Liver (tissue), 9 donors: ENCODE data around the gene EML6. TPM values are rescaled to one million over a fixed set of nuclear protein-coding genes. Genes with fewer than 3 reads are reported as not detected.
A peak's percentile ranks its signal among the peaks of the same experiment; 100 is the strongest.

Experiments used
- DNase-seq: peaks from one replicate; pipeline ENCODE4 v3.0.0-alpha.2; 2017; ENCODE audit warnings: low spot score
- H3K27ac ChIP-seq, 2 donors: one replicate each; pipeline ENCODE4 v1.7.0; 2013; ENCODE audit warnings: inconsistent platforms in 2 of 2, low read length in 2 of 2, control low read depth in 1 of 2, low read depth in 1 of 2, mild to moderate bottlenecking in 1 of 2
- H3K27me3 ChIP-seq, 4 donors: one replicate each; pipeline versions ENCODE4 v1.6.1 to v1.7.0; 2013; ENCODE audit warnings: low read length in 3 of 4, inconsistent platforms in 1 of 4, mild to moderate bottlenecking in 1 of 4, moderate library complexity in 1 of 4; ENCODE audit not compliant: control insufficient read depth in 4 of 4, insufficient read depth in 4 of 4
- H3K36me3 ChIP-seq, 4 donors: one replicate each; pipeline versions ENCODE4 v1.6.1 to v1.7.0; 2013; ENCODE audit warnings: low read length in 3 of 4, mild to moderate bottlenecking in 3 of 4, low read depth in 1 of 4, moderate library complexity in 1 of 4; ENCODE audit not compliant: control insufficient read depth in 4 of 4, insufficient read depth in 3 of 4
- H3K4me1 ChIP-seq, 4 donors: one replicate each; pipeline versions ENCODE4 v1.6.1 to v1.7.0; 2013; ENCODE audit warnings: low read length in 3 of 4, mild to moderate bottlenecking in 3 of 4, moderate library complexity in 1 of 4; ENCODE audit not compliant: control insufficient read depth in 4 of 4, insufficient read depth in 4 of 4
- H3K4me3 ChIP-seq, 3 donors: one replicate each; pipeline versions ENCODE4 v1.6.1 to v1.7.0; 2013; ENCODE audit warnings: low read length in 3 of 3, control low read depth in 1 of 3, low read depth in 1 of 3, mild to moderate bottlenecking in 1 of 3
- H3K9ac ChIP-seq, 2 donors: one replicate each; pipeline ENCODE4 v1.7.0; 2013; ENCODE audit warnings: low read length in 2 of 2, mild to moderate bottlenecking in 2 of 2, moderate library complexity in 2 of 2, control low read depth in 1 of 2, low read depth in 1 of 2
- H3K9me3 ChIP-seq, 4 donors: one replicate each; pipeline versions ENCODE4 v1.6.1 to v1.7.0; 2013; ENCODE audit warnings: low read length in 3 of 4; ENCODE audit not compliant: control insufficient read depth in 4 of 4
- EGR1 ChIP-seq, 2 donors: IDR thresholded peaks; 2 replicates each; pipeline ENCODE4 v1.6.1; 2016 to 2018; ENCODE audit warnings: antibody characterized with exemption in 2 of 2, low read depth in 2 of 2
- FOXA1 ChIP-seq: IDR thresholded peaks from 2 replicates; pipeline ENCODE4 v1.6.1; 2016; ENCODE audit warnings: antibody characterized with exemption
- FOXA2 ChIP-seq: IDR thresholded peaks from 2 replicates; pipeline ENCODE4 v1.6.1; 2016; ENCODE audit warnings: antibody characterized with exemption
- GABPA ChIP-seq, 2 donors: IDR thresholded peaks in 1 of 2; conservative IDR thresholded peaks in 1 of 2; 2 replicates each; pipeline ENCODE4 v1.6.1; 2016; ENCODE audit warnings: antibody characterized with exemption in 2 of 2, mild to moderate bottlenecking in 1 of 2, moderate library complexity in 1 of 2
- HNF4A ChIP-seq, 2 donors: conservative IDR thresholded peaks; 2 replicates each; pipeline ENCODE4 v1.6.1; 2016; ENCODE audit warnings: antibody characterized with exemption in 2 of 2, mild to moderate bottlenecking in 2 of 2
- HNF4G ChIP-seq: IDR thresholded peaks from 2 replicates; pipeline ENCODE4 v1.6.1; 2016; ENCODE audit warnings: antibody characterized with exemption
- JUND ChIP-seq, 2 donors: IDR thresholded peaks; 2 replicates each; pipeline ENCODE4 v1.6.1; 2016; ENCODE audit warnings: antibody characterized with exemption in 2 of 2
- NR2F2 ChIP-seq: IDR thresholded peaks from 2 replicates; pipeline ENCODE4 v1.6.1; 2016; ENCODE audit warnings: antibody characterized with exemption
- RAD21 ChIP-seq, 2 donors: IDR thresholded peaks; 2 replicates each; pipeline ENCODE4 v1.6.1; 2016; ENCODE audit warnings: antibody characterized with exemption in 2 of 2, mild to moderate bottlenecking in 2 of 2
- RXRA ChIP-seq, 2 donors: IDR thresholded peaks; 2 replicates each; pipeline ENCODE4 v1.6.1; 2017 to 2018; ENCODE audit warnings: antibody characterized with exemption in 2 of 2, mild to moderate bottlenecking in 1 of 2
- SP1 ChIP-seq: IDR thresholded peaks from 2 replicates; pipeline ENCODE4 v1.6.1; 2018; ENCODE audit warnings: antibody characterized with exemption, mild to moderate bottlenecking
- TAF1 ChIP-seq: conservative IDR thresholded peaks from 2 replicates; pipeline ENCODE4 v1.6.1; 2016; ENCODE audit warnings: antibody characterized with exemption, mild to moderate bottlenecking
- YY1 ChIP-seq: IDR thresholded peaks from 2 replicates; pipeline ENCODE4 v1.6.1; 2016; ENCODE audit warnings: antibody characterized with exemption, mild to moderate bottlenecking
- WGBS: extraction: QIAGEN DNeasy Blood & Tissue Kit; methylation state at CpG from one replicate; pipeline ENCODE4 v1.1.7; 2013; 5-methylcytosine and 5-hydroxymethylcytosine counted together
- polyA plus RNA-seq, 2 donors: library from polyadenylated mRNA; stranded (reverse) in 1 of 2; unstranded in 1 of 2; fragments of 200-250 nt in 1 of 2; fragments of >200 nt in 1 of 2; fragmentation: Nextera tagmentation in 1 of 2; extraction: Ambion mirVana in 1 of 2; gene quantifications; one replicate each; pipeline versions ENCODE4 v1.2.1 to v1.2.3, GENCODE V29; 2013 to 2015
- total RNA-seq, 2 donors: library from RNA; depleted of rRNA; stranded (reverse); fragments of >200 nt; gene quantifications; one replicate each; pipeline ENCODE4 v1.2.3, GENCODE V29; 2014
- TF ChIP-seq, protein P1 (sequence below): IDR thresholded peaks from 2 replicates; pipeline ENCODE4 v1.6.1; 2016; ENCODE audit warnings: antibody characterized with exemption
- TF ChIP-seq, protein P2 (sequence below): IDR thresholded peaks from 2 replicates; pipeline ENCODE4 v1.6.1; 2016; ENCODE audit warnings: antibody characterized with exemption
- TF ChIP-seq, protein P3 (sequence below): IDR thresholded peaks from 2 replicates; pipeline ENCODE4 v1.6.1; 2016; ENCODE audit warnings: antibody characterized with exemption, mild to moderate bottlenecking
- TF ChIP-seq, protein P4 (sequence below): IDR thresholded peaks from 2 replicates; pipeline ENCODE4 v1.6.1; 2016; ENCODE audit warnings: antibody characterized with exemption
- TF ChIP-seq, protein P5 (sequence below): fragments of 150-350 bp; IDR thresholded peaks from 2 replicates; pipeline ENCODE4 v1.5.1; 2017; ENCODE audit warnings: improper control_type of control experiment, low read depth, low read length; ENCODE audit not compliant: missing input control
- donor health status: healthy.
- donor health status: healthy.
- donor health status: healthy.
- donor health status: healthy.
- donor health status: healthy.

Gene EML6
- total and polyA plus RNA-seq, 4 donors: 0.33 to 3.0 (median 1.4) TPM

DNA sequence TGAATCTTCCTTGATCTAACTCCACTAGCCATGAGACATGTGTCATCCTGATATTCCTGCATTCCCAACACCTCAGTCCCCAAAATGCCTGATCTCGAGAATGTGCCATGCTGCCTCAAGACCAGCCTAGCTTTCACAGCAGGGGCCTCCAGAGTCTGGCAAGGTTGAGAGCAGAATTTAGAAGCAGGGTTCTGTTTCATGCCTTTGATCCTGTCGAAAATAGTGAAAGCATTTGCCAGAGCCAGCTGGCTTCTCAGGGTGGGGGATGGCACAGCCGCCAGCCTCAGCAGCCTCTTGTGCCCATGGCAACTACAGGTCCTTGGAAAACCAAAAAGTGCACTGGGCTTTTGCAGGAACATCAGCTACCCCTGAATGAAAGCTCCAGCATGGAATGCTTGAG, 183.3 kb downstream of the EML6 start:
- 60% methylated on average over 3 of the region's 3 CpGs for WGBS
- no peak overlapping the region for H3K4me3 ChIP-seq
- H3K36me3 ChIP-seq: no peaks in the 10 kb centered on the region
- no peak for DNase-seq
- no peaks in the 10 kb centered on the region for H3K9me3 ChIP-seq
- H3K4me1 ChIP-seq: peaks cover 4 to 44% (median 37%) of the 10 kb centered on the region in 4 donors
- TF ChIP-seq HNF4G (no peak), RXRA (IDR thresholded peaks at IDR 0.05) (no peak), EGR1 (IDR thresholded peaks at IDR 0.05; ENCODE audit: low read depth in 2 of 2) (no peak)
- TF ChIP-seq, protein P1, sequence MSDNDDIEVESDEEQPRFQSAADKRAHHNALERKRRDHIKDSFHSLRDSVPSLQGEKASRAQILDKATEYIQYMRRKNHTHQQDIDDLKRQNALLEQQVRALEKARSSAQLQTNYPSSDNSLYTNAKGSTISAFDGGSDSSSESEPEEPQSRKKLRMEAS: no peak
- no peak overlapping the region for H3K9ac ChIP-seq
- peak overlapping the region; percentile 8 to 30 for H3K27ac ChIP-seq
- H3K27me3 ChIP-seq: no peaks in the 10 kb centered on the region

DNA sequence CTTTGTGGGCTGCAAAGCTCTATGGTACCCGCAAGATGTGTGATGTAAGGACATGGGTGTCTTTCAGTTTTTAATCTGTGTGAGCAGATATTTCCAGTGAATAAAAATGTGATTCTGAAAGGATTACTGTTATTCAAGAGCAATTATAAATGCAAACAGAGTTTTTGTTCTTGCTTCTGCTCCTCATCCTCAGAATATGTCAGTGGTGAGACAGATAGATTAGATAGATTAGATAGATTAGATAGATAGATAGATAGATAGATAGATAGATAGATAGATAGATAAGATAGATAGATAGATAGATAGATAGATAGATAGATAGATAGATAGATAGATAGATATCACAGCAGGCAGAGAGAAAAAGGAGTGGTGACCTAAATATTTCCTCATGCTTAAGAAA, 184.2 kb downstream of the EML6 start:
- Histone ChIP-seq H3K4me3 (no peak overlapping the region), H3K9ac (no peak overlapping the region), H3K4me1 (peaks cover 4 to 43% (median 36%) of the 10 kb centered on the region in 4 donors), H3K27ac (no peak overlapping the region), H3K27me3 (no peaks in the 10 kb centered on the region), H3K36me3 (no peaks in the 10 kb centered on the region), H3K9me3 (no peaks in the 10 kb centered on the region)
- TF ChIP-seq, protein P2, sequence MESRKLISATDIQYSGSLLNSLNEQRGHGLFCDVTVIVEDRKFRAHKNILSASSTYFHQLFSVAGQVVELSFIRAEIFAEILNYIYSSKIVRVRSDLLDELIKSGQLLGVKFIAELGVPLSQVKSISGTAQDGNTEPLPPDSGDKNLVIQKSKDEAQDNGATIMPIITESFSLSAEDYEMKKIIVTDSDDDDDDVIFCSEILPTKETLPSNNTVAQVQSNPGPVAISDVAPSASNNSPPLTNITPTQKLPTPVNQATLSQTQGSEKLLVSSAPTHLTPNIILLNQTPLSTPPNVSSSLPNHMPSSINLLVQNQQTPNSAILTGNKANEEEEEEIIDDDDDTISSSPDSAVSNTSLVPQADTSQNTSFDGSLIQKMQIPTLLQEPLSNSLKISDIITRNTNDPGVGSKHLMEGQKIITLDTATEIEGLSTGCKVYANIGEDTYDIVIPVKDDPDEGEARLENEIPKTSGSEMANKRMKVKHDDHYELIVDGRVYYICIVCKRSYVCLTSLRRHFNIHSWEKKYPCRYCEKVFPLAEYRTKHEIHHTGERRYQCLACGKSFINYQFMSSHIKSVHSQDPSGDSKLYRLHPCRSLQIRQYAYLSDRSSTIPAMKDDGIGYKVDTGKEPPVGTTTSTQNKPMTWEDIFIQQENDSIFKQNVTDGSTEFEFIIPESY: no peak
- TF ChIP-seq, protein P1: no peak
- TF ChIP-seq GABPA (IDR thresholded peaks at IDR 0.05 in 1 of 2, conservative IDR thresholded peaks at IDR 0.05 in 1 of 2) (no peak), HNF4G (no peak), RXRA (IDR thresholded peaks at IDR 0.05) (no peak), SP1 (no peak), RAD21 (IDR thresholded peaks at IDR 0.05) (no peak), HNF4A (conservative IDR thresholded peaks at IDR 0.05) (no peak), FOXA1 (no peak), EGR1 (IDR thresholded peaks at IDR 0.05; ENCODE audit: low read depth in 2 of 2) (no peak), JUND (IDR thresholded peaks at IDR 0.05) (no peak), NR2F2 (no peak), YY1 (no peak), TAF1 (no peak), FOXA2 (no peak)
- TF ChIP-seq, protein P3, sequence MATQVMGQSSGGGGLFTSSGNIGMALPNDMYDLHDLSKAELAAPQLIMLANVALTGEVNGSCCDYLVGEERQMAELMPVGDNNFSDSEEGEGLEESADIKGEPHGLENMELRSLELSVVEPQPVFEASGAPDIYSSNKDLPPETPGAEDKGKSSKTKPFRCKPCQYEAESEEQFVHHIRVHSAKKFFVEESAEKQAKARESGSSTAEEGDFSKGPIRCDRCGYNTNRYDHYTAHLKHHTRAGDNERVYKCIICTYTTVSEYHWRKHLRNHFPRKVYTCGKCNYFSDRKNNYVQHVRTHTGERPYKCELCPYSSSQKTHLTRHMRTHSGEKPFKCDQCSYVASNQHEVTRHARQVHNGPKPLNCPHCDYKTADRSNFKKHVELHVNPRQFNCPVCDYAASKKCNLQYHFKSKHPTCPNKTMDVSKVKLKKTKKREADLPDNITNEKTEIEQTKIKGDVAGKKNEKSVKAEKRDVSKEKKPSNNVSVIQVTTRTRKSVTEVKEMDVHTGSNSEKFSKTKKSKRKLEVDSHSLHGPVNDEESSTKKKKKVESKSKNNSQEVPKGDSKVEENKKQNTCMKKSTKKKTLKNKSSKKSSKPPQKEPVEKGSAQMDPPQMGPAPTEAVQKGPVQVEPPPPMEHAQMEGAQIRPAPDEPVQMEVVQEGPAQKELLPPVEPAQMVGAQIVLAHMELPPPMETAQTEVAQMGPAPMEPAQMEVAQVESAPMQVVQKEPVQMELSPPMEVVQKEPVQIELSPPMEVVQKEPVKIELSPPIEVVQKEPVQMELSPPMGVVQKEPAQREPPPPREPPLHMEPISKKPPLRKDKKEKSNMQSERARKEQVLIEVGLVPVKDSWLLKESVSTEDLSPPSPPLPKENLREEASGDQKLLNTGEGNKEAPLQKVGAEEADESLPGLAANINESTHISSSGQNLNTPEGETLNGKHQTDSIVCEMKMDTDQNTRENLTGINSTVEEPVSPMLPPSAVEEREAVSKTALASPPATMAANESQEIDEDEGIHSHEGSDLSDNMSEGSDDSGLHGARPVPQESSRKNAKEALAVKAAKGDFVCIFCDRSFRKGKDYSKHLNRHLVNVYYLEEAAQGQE: no peak
- TF ChIP-seq, protein P4, sequence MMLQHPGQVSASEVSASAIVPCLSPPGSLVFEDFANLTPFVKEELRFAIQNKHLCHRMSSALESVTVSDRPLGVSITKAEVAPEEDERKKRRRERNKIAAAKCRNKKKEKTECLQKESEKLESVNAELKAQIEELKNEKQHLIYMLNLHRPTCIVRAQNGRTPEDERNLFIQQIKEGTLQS: no peak
- TF ChIP-seq, protein P5, sequence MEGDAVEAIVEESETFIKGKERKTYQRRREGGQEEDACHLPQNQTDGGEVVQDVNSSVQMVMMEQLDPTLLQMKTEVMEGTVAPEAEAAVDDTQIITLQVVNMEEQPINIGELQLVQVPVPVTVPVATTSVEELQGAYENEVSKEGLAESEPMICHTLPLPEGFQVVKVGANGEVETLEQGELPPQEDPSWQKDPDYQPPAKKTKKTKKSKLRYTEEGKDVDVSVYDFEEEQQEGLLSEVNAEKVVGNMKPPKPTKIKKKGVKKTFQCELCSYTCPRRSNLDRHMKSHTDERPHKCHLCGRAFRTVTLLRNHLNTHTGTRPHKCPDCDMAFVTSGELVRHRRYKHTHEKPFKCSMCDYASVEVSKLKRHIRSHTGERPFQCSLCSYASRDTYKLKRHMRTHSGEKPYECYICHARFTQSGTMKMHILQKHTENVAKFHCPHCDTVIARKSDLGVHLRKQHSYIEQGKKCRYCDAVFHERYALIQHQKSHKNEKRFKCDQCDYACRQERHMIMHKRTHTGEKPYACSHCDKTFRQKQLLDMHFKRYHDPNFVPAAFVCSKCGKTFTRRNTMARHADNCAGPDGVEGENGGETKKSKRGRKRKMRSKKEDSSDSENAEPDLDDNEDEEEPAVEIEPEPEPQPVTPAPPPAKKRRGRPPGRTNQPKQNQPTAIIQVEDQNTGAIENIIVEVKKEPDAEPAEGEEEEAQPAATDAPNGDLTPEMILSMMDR: no peak
- DNase-seq: no peak
- 99% methylated on average over 1 of the region's 1 CpG for WGBS
